Putamen (tissue), 1 donor: ENCODE data around the gene CACNA1A.

ENCODE experiments used
- DNase-seq: peaks from one replicate; pipeline ENCODE4 v3.0.0-alpha.2; 2016; ENCODE audit warnings: low spot score

CACNA1A gene

GRCh38 chr19:13313875-13314274, 192.4 kb downstream of the CACNA1A start:
- no peak for DNase-seq

GRCh38 chr19:13309864-13310263, 196.4 kb downstream of the CACNA1A start:
- DNase-seq = no peak

DNA sequence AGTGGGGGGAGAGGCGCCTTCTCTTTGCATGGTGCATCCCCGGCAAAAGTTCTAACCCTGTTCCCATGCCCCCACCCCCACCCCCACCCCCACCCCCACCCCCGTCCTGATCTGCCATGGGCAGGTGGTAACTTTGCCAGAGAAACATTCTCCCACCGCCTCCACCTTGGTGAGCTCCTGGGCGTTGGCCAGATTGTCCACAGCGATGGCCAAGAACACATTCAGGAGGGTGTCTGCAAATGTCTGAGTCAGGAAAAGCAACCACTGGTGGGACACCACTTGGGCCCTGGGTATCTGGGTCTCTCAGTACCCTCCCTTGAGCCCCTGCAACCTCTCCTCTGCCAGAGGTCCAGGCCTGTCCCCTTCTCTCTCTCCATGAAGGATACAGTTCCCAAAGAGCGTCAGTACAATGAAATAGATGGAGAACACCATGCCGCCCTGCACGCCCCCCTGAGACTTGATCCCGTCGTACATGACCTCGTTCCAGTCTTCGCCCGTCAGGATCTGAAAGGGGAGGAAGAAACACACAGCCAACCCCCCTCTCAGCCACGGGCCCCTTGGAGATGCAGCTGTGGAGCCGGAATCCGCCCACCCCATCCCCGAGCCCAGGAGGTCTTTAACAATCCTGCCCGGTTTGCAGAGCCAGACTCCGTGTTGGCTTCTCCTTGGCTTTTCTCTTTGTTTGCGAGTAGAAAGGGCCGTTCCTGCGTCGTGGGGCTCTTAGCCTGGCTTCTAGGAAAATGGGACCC, 202.7 kb downstream of the CACNA1A start:
- DNase-seq = no peak

- no peak for DNase-seq
These were observed 203.6 kb downstream of the CACNA1A start for GRCh38 chr19:13302526-13303270.

DNA sequence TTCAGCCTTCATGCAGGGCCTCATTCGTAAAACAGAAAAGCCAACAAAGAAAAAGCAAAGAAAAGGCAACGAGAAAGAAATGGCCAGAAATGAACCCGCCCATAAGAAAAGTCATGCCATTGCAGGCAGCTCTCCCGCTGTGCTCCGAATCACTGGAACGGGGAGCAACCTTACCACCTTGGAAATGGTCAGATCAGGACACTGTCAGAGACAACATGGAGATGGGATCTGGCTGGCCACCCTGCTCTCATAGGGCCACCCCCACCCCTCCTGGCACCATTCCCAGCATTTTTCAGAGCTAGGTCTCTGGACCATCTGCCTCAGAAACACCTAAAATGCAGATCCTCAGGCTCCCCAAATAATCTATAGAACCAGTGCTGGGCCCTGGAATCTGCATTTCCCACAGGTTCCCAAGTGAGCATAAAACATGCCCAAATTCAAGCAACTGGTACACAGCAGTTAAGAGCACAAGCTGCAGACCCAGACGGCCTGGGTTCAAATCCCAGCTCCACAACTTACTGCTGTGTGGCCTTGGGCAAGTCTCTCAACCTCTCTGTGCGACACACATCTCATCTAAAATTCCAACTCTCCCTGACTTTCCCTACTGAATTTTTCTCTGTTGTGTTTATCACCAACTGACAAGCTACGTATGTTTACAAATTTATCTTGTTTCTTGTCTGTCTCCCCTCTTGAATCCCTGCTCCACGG, 204.5 kb downstream of the CACNA1A start:
- DNase-seq = no peak

GRCh38 chr19:13300421-13301030, 205.8 kb downstream of the CACNA1A start:
- DNase-seq = no peak

DNA sequence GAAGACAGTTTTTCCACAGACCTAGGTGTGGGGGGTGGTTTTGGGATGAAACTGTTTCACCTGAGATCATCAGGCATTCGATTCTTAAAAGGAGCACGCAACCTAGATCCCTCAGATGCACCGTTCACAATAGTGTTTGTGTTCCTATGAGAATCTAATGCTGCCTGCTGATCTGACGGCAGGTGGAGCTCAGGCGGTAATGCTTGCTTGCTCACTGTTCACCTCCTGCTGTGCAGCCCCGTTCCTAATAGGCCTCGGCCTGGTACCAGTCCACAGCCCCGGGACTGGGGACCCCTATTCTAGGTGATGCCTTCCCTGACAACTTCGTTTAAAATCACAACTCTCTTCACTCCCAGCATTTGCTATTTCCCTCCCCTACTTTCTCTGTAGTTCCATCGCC, 206.4 kb downstream of the CACNA1A start:
- DNase-seq = no peak

GRCh38 chr19:13298565-13299481, 207.5 kb downstream of the CACNA1A start:
- no peak for DNase-seq

DNA sequence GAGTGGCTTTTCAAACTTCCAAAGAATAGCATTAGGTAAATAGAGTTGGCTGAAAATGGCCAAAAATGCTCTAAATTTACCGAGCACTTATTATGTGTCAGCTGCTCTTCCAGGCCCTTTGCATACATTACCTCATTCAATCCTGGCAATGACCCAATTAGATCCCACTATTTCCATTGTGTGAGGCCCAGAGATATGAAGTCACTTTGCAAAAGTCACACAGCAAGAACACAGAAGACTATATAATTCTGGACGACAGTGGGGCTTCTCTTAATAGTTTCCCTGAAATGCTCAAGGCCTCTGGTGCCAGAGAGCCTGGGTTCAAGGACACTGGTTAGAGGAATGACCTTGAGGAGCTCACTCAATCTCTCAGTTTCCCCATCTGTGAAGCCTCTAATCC, 209.3 kb downstream of the CACNA1A start:
- no peak for DNase-seq

GRCh38 chr19:13294812-13295567, 211.3 kb downstream of the CACNA1A start:
- DNase-seq = no peak

DNA sequence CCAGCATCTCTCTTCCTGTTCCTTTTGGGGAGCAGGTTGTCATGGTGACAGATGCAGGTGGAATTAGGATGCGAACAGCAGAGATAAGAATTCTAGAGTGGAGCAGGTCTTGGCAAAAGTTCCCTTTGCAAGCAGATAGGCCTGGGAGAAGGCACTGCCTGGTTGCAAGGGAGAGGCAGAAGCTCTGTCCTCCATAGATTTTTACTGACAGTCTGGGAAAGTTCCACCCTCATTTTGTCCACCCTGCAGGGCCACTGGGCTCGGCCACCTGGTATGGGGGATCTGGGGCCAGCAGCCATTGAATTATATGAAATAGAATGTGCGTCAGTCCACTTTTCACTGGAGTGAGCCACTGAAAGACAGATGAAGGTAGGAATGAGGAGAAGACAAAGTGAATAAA, 214.4 kb downstream of the CACNA1A start:
- no peak for DNase-seq

- DNase-seq = no peak
These were observed 215.5 kb downstream of the CACNA1A start for GRCh38 chr19:13290741-13291140.

DNA sequence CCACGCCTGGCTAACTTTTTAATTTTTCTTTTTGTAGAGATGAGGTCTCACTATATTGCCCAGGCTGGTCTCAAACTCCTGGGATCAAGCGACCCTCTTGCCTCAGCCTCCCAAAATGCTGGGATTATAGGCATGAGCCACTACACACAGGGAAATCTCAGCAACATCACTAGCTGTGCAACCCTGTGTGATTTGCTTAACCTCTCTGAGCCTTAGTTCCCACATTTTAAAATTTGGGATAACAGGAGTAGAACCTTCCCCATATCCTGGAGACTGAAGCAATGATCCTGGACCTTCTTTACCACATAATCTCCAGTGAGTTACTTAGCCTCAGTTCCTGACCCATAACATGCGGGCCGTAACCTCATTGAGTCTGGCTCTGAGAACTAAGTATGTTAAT, 217.0 kb downstream of the CACNA1A start:
- no peak for DNase-seq

DNA sequence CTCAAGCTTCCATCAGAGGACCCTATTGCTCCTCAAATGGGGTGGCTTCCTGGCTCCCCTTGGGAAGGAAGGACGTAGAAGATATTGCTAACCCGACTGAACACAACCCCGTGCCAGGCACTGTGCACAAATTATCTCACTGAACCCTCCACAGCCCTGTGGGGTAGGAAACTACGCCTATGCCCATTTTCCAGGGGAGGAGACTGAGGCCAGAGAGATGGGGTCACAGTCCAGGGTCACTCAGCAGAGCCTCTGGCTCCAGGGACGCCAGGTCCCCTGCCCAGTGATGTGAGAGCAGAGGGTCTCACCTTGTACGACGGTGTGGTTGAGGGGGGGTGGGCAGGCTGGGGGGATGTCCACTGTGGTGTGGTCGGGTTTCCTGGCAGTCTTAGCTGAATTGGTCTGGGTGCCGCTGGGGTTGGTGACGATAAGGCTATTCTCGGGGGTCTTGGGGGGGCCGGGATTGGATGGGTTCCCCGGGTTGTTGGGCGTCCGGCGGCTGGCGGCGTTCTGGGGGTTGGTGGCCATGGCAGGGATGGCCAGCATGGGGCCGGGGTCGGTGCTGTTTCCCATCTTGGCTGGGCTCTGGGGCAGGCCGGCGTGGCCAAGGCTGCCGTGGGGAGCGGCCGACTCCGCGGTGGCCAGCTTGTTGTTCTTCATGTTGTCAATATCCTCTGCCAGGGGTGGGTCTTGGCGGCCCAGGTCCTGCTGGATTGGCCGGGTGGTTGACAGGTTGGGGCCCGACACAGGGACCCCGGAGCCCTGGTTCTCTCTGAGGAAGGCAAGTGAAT, 219.9 kb downstream of the CACNA1A start:
- DNase-seq = no peak

DNA sequence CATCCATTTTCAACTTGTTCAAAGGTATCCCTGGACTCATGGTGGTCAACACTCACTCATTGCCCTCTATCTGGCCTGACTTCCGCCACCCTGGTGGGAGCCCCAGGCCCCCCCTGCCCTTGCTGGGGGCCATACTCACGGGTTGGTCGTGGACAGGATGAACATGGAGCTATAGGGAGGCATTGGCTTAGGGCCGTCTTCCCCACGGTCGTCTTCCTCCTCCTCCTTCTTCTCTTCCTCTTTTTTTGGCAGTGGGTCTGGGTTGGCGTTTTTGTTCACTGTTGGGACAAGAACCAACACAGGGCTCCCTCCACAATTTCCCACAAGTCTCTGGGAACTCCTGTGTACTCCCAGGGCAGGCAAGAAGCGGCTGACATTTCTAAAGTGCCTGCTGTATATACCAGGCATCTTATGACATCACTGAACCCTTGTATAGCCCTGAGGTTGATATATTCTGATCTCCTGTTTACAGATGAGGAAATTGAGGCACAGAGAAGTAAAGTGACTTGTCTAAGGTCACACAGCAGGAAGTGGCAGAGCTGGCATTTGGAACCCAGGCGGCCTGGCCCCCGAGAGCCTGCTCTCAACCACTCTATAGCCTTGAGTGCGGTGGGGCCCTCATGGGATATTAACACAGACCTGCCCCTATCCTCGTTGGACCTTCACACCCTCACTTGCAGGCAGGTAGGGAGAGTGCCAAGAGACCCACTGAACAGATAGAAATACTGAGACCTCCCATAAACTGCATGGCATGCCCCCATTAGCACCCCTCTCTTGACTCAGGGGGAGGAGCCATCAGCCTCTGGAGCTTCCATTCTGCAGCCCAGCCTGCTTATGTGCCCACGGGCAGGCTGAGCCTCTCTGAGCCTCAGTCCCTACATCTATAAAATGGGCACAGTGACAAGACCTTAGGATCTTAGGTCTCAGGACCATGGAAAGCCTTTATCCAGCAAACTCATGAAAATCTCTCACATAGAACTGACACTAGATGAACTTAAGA, 221.1 kb downstream of the CACNA1A start:
- DNase-seq = no peak

GRCh38 chr19:13283871-13284270, 222.4 kb downstream of the CACNA1A start:
- DNase-seq = no peak

GRCh38 chr19:13282486-13283065, 223.7 kb downstream of the CACNA1A start:
- DNase-seq = no peak
